Prostate gland (tissue), 2 donors: ENCODE results near the gene HOXA13. TPM values are rescaled to one million over a fixed set of nuclear protein-coding genes. Genes with fewer than 3 reads are reported as not detected.

ENCODE experiments used
- DNase-seq: peaks from one replicate; pipeline ENCODE4 v3.0.0-alpha.2; 2019; ENCODE audit warnings: low spot score
- H3K27ac ChIP-seq, 2 donors: fragments of 200-600 bp; sonication (generic); 2 replicates each; pipeline ENCODE4 v1.5.1; 2017 to 2019
- H3K27me3 ChIP-seq: fragments of 200-600 bp; sonication (generic); replicated peaks from 2 replicates; pipeline ENCODE4 v1.5.1; 2019; ENCODE audit not compliant: insufficient read depth
- H3K36me3 ChIP-seq, 2 donors: fragments of 200-600 bp; sonication (generic); 1 replicate in 1 of 2; 2 replicates in 1 of 2; pipeline versions ENCODE4 v1.5.1 to v1.8.1; 2017 to 2019
- H3K4me1 ChIP-seq: fragments of 200-600 bp; sonication (generic); replicated peaks from 2 replicates; pipeline ENCODE4 v1.5.1; 2019
- H3K4me3 ChIP-seq, 2 donors: fragments of 200-600 bp; sonication (generic); 2 replicates each; pipeline ENCODE4 v1.5.1; 2017 to 2019
- H3K9me3 ChIP-seq: fragments of 200-600 bp; sonication (generic); 2 replicates; pipeline ENCODE4 v1.5.1; 2017
- CTCF ChIP-seq, 4 experiments: fragments of 200-600 bp in 2 of 4; fragments of 450-650 bp in 2 of 4; sonication (generic) in 2 of 4; IDR thresholded peaks; 1 replicate in 3 of 4; 2 replicates in 1 of 4; pipeline ENCODE4 v1.5.1; 2016 to 2019; ENCODE audit warnings: antibody characterized with exemption in 4 of 4, mild to moderate bottlenecking in 2 of 4, moderate library complexity in 2 of 4
- POLR2A ChIP-seq: fragments of 450-650 bp; IDR thresholded peaks from one replicate; pipeline ENCODE4 v1.6.1; 2016; ENCODE audit warnings: antibody characterized with exemption, mild to moderate bottlenecking
- POLR2AphosphoS5 ChIP-seq: sonication (generic); formaldehyde crosslinking; IDR thresholded peaks from one replicate; pipeline ENCODE4 v1.6.1; 2017; ENCODE audit warnings: antibody characterized with exemption
- WGBS: methylation state at CpG from one replicate; pipeline ENCODE4 v1.1.5; 2018; 5-methylcytosine and 5-hydroxymethylcytosine counted together
- intact Hi-C: fragments of 100-400 bp; cut with DNase I; formaldehyde crosslinking; loops from one replicate; pipeline ENCODE4 v1.14.2; 2022
- total RNA-seq, 2 donors: library from RNA; depleted of rRNA; stranded (reverse); fragments of >200 nt; gene quantifications; one replicate each; pipeline ENCODE4 v1.1.0, GENCODE V29; 2016

Gene HOXA13
- total RNA-seq, 2 donors from 2014 or later: 19.1 to 50.4 TPM

GRCh38 chr7:27154901-27155815 lies 44.7 kb downstream of the HOXA13 start:
- no peak for DNase-seq
- WGBS: 59% methylated on average over 48 of the region's 48 CpGs
- Histone ChIP-seq H3K27ac (peak overlapping the region; percentile 79 to 85), H3K27me3 (no peaks in the 10 kb centered on the region), H3K4me1 (peaks cover 4% of the 10 kb centered on the region), H3K9me3 (no peaks in the 10 kb centered on the region), H3K36me3 (no peaks in the 10 kb centered on the region), H3K4me3 (peak overlapping the region; percentile 51 to 64)
- intact Hi-C loops: loop anchor here (5.0 to 10.0 kb wide), 3 partner anchors 953 to 1290 kb away; partner anchors contain the start of genes CBX3 and HNRNPA2B1
- no peak for TF ChIP-seq POLR2AphosphoS5
- TF ChIP-seq POLR2A: no peak
- no peak for TF ChIP-seq CTCF (IDR thresholded peaks at IDR 0.05)

GRCh38 chr7:27154369-27154768 lies 45.5 kb downstream of the HOXA13 start:
- H3K9me3 ChIP-seq: no peaks in the 10 kb centered on the region
- H3K4me1 ChIP-seq: peaks cover 6% of the 10 kb centered on the region
- intact Hi-C loops: loop anchor here (5.0 to 10.0 kb wide), 3 partner anchors 952 to 1290 kb away; partner anchors contain the start of genes CBX3 and HNRNPA2B1
- no peak overlapping the region for H3K27ac ChIP-seq
- no peak for DNase-seq
- no peaks in the 10 kb centered on the region for H3K27me3 ChIP-seq
- no peaks in the 10 kb centered on the region for H3K36me3 ChIP-seq
- TF ChIP-seq POLR2A: no peak
- no peak for TF ChIP-seq POLR2AphosphoS5
- TF ChIP-seq CTCF (IDR thresholded peaks at IDR 0.05): no peak
- WGBS: 90% methylated on average over 10 of the region's 10 CpGs
- H3K4me3 ChIP-seq: no peak overlapping the region

- TF ChIP-seq CTCF (IDR thresholded peaks at IDR 0.05): no peak
- no peak for TF ChIP-seq POLR2A
- TF ChIP-seq POLR2AphosphoS5: no peak
- Histone ChIP-seq H3K4me3 (no peak overlapping the region), H3K27ac (no peak overlapping the region), H3K27me3 (no peaks in the 10 kb centered on the region), H3K36me3 (no peaks in the 10 kb centered on the region), H3K9me3 (no peaks in the 10 kb centered on the region), H3K4me1 (peaks cover 7% of the 10 kb centered on the region)
- intact Hi-C loops: loop anchor here (5.0 to 10.0 kb wide), 3 partner anchors 951 to 1289 kb away; partner anchors contain the start of genes CBX3 and HNRNPA2B1
- WGBS: 98% methylated on average over 3 of the region's 3 CpGs
- DNase-seq: no peak
These were observed 46.4 kb downstream of the HOXA13 start for GRCh38 chr7:27153526-27153925.

DNA sequence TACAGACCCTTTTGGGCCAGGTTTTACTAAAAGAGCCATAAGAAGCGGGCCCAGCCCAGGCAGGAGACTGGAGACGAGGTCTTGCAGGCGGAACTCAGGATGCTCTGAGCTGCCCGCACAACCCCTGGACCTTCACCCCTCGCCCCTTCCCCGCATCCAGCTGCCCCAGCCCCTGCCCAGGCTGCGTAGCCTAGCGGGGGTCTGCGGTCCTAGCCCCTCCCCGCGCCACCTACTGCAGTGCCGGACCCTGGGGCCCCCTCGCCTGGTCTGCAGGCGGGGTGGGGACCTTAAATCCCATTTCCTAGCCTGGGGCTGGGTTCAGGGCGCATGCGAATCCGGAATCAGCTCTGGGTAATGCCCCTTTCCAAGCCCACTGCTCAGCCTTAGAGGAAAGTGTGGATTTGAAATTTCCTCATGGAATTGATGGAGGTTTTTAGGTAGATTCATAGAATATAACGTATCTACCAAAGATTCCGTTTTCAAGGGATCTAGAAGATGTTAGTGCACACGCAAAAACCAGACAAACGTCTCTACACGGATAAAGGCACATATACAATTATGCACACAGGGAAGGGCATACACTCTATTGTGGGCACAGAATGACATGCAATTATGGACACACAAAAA lies 47.0 kb downstream of the HOXA13 start:
- intact Hi-C loops: loop anchor here (5.0 to 10.0 kb wide), 3 partner anchors 951 to 1288 kb away; partner anchors contain the start of genes CBX3 and HNRNPA2B1
- no peak for DNase-seq
- Histone ChIP-seq H3K4me1 (peaks cover 7% of the 10 kb centered on the region), H3K27ac (peak overlapping the region; percentile 85 to 87), H3K4me3 (peak overlapping the region; percentile 39 to 44), H3K27me3 (no peaks in the 10 kb centered on the region), H3K9me3 (no peaks in the 10 kb centered on the region), H3K36me3 (no peaks in the 10 kb centered on the region)
- 69% methylated on average over 22 of the region's 22 CpGs for WGBS
- TF ChIP-seq CTCF (IDR thresholded peaks at IDR 0.05) (no peak), POLR2AphosphoS5 (no peak), POLR2A (no peak)
